ENCODE data around the gene ZNF587B.
"Not testable (repeated sequence)": the region's sequence is repeated elsewhere in the genome, so short reads cannot be mapped to it uniquely, and the experiment has no call there.

ZNF587B gene

DNA sequence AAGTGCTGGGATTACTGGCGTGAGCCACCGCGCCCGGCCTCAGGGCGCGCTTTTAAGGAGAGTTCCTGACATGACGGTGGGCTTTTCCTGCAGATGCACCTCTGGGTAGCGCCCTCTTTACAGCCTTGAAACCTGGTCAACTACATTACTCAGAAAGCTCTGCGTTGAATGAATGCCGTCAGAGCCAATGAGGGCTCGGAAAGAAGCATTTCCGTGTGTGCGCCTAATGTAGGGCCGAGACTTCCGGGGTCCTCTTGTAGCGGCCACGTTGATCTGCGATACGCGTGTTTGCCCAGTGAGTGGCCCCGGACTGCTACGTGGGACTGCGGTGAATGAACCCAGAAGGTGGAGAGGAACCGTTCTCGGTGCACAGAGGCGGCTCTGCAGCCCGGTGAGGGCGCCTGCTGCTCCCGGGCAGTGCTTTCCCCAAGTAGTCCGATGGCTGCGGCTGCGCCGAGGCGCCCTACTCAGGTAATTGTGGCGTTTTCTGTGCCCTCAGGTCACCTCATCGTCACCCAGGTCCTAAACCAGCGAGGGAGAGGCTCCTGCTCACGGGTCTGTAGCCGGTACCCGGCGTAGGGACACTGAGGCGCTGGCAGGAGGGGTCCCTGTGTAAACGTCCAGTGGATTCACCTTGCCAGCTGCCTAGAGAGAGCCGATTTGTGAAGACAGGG is 10.5 kb upstream of the ZNF587B start:
- peak; percentile 78 for DNase-seq

DNA sequence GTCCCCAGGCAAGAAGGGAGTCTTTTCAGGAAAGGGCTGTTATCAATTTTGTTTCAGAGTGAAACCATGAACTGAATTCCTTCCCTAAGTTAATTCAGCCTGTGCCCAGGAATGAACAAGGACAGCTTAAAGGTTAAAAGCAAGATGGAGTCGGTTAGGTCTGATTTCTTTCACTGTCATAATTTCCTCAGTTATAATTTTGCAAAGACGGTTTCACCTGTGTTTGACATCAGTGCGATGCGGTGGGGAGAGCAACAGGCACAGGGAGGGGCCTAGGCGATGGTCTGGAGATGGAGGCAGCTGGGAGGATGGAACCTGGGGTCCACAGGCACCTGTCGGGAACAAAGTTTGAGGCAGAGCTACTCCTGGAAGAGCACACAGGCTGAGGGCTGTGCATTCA is 9.5 kb upstream of the ZNF587B start:
- DNase-seq, result no peak

DNA sequence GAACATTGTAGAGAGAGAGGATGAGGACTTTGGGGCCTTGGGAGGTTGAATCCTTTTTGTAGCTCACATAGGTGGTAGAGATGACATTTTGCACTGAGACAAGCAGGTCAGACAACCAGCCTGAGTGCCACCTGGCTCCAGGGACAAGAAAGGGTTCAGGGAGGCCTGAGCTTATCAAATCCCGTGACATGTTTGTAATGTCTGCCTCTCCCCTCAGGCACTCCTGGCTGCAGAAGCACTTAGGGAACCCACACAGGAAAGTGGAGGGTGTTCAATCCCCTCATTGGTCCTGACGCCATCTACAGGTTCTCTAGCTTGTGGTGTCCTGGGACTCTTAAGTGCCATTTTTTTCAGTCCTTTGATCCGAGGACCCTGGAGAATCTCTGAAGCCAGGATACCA is 9.0 kb upstream of the ZNF587B start:
- not testable (repeated sequence) for DNase-seq

DNA sequence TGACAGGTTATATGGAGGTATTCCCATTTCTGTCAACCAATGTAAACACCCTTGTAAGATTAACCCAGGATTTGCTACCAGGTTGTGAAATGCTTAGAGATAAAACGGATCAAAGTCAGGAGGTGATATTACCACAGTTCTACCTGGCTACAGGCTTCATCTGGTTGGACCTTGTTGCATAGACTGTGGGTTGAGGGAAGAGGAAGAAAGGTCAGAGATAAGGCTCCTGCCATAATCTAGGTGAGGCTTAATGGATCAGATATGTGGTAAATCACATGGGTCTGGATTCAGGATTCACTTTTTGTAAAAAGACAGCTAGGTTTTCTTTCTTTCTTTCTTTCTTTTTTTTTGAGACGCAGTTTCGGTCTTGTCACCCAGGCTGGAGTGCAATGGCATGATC is 8.6 kb upstream of the ZNF587B start:
- not testable (repeated sequence) for DNase-seq

DNA sequence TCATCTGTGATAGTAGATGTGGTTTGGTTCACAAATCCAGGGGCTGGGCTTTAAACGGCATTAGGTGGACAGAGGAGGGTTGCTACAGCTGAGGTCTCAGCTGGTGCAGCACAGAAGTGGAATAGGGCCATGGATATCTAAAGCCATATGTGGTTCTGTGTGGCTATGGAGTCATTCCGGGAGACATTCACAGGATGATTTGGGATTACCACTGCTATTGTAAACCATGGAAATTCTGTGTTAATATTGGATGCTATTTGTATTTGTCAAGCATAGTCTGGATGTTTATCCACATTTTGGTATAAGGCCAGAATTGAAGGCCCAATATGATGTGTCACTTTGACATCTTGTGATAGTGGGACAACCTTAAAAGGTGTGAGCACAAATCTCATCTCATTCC is 6.9 kb upstream of the ZNF587B start:
- not testable (repeated sequence) for DNase-seq

DNA sequence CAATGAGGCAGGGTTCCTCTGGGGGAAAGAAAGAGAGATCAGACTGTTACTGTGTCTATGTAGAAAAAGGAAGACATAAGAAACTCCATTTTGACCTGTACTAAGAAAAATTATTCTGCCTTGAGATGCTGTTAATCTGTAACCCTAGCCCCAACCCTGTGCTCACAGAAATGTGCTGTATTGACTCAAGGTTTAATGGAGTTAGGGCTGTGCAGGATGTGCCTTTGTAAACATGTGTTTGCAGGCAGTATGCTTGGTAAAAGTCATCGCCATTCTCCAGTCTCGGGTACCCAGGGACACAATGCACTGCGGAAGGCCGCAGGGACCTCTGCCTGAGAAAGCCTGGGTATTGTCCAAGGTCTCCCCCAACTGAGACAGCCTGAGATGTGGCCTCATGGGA is 6.5 kb upstream of the ZNF587B start:
- not testable (repeated sequence) for DNase-seq

DNA sequence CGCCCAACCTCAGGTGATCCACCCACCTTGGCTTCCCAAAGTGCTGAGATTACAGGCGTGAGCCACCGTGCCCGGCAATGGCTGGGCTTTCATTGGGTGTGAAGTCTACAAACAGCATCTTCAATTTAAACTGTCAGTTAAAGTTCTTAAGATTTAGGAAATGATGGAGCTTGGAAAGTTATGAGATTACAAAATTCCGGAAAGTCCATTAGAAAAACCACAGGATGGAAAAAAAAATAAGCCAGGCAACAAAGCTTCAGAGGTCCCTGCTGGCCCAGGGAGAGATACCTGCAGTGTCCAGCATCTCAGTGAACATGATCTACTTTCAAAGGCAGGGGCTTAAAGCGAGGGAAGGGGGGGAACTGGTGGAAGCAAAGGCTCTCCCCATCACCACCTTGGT is 4.6 kb upstream of the ZNF587B start:
- no peak for DNase-seq

DNA sequence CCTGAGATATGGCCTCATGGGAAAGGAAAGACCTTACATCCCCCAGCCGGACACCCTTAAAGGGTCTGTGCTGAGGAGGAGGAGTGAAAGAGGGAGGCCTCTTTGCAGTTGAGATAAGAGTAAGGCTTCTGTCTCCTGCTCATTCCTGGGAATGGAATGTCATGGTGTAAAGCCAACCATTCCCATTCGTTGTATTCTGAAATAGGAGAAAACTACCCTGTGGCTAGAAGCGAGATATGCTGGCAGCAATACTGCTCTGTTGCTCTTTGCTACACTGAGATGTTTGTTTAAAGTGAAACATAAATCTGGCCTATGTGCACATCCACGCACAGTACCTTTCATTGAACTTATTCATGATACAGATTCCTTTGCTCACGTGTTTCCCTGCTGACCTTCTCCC is 783 bp upstream of the ZNF587B start:
- DNase-seq, result no peak

DNA sequence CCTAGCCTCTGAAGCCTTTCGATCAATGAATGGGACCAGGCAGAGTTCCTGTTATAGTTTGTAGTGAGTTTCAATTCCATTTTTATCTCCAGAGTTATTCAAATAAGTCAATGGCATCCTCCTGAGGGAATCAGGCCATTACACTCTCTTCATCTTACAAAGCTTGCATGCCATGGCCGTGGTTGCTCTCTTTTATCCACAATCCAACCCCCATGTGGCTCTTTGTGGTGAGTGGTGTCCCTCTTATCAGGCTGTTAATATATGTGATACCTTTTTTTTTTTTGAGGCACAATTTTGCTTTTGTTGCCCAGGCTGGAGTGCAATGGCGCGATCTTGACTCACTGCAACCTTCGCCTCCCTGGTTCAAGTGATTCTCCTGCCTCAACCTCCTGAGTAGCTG is 6.9 kb downstream of the ZNF587B start:
- not testable (repeated sequence) for DNase-seq

DNA sequence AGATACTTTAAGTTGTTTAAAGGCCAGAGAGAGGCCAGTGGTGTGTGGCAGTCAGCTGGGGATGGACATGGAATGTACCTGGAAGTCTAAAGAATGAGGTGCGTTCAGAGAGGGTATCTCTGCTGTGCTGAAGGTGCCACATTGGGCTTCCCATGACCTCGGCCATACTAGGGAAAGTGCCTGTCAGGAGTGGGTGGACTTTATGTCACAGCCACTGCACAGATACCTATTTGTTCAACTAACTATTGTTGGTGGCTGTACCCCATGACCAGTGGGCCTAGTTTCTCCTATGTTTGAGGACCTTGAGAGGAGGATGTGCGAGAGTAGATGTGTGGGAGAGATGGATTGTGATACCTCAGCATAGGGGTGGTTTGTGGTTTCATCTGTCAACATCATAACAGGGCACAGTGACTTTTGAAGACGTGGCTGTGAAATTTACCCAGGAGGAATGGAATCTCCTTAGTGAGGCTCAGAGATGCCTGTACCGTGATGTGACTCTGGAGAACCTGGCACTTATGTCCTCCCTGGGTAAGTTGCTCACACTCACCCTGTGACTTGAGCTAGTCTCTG is 8.6 kb downstream of the ZNF587B start:
- DNase-seq, result not testable (repeated sequence)

DNA sequence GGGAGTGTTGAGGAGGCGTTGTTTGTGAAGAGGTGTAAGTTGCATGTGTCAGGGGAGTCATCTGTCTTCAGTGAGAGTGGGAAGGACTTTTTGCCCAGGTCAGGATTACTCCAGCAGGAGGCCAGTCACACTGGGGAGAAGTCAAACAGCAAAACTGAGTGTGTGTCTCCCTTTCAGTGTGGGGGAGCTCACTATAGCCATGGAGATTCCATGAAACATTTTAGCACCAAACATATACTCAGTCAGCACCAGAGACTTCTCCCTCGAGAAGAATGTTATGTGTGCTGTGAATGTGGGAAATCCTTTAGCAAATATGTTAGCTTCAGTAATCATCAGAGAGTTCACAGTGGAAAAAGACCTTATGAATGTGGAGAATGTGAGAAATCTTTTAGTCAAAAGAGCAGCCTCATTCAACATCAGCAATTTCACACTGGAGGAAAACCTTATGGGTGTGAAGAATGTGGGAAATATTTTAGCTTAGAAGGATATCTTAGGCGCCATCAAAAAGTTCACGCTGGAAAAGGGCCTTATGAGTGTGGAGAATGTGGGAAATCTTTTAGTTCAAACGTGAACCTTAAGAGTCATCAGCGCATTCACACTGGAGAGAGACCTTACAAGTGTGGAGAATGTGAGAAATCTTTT is 11.1 kb downstream of the ZNF587B start:
- no peak for DNase-seq

DNA sequence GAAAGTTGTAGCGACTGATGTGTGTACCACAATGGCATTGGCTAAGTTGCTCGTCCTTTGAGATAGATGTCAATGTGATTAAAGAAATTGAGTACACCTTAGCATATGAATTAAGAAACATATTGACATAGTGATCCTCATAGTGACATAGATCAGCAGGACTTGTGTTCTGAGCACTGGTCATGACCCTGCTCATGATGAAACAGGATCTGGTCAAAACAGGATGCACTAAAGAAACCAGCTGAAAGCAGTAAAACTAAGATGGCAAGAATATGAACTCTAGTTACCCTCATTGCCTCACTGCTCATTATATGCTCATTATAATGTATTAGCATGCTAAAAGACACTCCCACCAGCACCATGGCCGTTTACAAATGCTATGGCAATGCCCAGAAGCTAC is 17.1 kb downstream of the ZNF587B start:
- not testable (repeated sequence) for DNase-seq

DNA sequence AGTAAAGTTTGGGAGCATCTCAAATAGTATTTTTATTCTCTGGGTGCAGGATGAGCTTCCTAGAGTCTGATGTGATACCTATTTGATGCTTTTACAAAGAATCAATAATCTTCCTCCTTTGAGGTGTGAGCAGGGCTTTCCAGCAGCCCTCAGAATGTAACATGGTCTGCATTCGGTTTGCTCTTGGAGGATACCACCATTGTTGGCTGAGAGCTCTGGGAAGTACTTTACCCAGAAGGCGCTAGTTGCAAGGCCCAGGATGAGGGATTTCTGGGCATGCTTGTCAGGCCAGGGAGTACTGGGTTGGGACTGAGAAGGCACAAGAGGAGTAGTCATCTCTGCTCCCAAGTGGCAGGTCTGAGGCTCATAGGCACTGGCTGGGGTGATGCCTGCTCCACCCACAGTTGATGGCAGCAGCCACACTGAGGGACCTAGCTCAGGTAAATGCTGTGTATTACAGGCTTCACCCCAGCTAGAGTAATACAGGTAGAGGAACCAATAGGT is 19.1 kb downstream of the ZNF587B start:
- not testable (repeated sequence) for DNase-seq

DNA sequence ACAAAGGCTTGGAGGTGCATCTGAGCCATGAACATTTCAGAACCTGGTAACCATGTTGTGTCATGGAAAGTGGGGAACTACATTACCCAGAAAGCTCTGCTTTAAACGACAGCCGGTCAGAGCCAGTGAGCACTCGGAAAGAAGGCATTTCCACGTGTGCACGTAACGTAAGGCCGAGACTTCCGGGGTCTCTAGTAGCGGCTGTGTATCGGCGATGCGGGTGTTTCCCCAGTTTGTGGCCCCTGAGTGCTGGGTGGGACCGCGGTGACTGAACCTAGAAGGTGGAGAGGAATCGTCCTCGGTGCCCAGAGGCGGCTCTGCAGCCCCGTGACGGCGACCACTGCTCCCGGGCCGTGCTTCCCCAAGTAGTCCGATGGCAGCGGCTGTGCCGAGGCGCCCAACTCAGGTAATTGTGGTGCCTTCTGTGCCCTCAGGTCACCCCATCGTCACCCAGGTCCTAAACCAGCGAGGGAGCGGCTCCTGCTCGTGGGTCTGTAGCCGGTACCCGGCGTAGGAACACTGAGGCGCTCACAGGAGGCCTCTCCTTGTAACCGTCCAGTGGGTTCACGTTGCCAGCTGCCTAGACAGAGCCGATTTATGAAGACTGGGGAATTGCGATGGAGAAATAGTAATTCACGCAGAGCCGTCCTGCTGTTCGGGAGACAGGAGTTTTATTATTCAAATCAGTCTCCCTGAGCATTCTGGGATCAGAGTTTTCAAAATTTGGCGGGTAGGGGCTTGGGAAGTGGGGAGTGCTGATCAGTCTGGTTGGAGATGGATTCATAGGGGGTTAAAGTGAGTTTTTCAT is 19.8 kb downstream of the ZNF587B start, which contains the start of gene ZNF587:
ZNF587 (plus strand) TSS at position 194 of the 808 bp plus-strand sequence; CDS start at position 374, 180 bp downstream.
- DNase-seq, result peak; percentile 75

DNA sequence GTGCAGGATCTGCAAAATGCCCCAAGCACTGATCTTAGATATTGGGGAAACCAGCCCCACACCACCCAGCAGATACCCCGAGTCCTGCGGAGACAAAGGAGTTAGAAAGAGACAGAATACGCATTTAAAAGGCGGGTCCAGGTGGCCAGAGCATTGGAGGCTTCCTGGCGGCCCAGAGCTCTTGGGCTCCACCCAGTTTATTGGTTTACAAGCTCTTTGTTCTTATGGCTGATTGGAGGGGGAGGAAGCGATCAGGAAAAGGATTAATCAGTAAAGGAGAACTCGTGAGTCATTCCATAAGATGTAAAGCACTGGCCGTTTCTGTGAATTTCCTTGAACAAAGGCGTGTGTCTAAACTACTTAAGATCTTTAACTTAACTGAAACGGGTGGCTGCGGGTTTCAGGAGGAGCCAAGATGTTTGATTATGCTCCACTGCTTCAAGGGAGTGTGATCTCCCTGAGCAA is 20.5 kb downstream of the ZNF587B start:
- DNase-seq, result no peak

DNA sequence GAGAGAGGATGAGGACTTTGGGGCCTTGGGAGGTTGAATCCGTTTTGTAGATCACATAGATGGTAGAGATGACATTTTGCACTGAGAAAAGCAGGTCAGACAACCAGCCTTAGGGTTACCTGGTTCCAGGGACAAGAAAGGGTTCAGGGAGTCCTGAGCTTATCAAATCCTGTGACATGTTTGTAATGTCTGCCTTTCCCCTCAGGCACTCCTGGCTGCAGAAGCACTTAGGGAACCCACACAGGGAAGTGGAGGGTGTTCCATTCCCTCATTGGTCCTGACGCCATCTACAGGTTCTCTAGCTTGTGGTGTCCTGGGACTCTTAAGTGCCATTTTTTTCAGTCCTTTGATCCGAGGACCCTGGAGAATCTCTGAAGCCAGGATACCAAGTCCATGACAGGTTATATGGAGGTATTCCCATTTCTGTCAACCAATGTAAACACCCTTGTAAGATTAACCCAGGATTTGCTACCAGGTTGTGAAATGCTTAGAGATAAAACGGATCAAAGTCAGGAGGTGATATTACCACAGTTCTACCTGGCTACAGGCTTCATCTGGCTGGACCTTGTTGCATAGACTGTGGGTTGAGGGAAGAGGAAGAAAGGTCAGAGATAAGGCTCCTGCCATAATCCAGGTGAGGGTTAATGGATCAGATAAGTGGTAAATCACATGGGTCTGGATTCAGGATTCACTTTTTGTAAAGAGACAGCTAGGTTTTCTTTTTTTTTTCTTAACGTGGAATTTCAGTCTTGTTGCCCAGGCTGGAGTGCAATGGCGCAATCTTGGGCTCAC is 21.9 kb downstream of the ZNF587B start:
- DNase-seq, result not testable (repeated sequence)

DNA sequence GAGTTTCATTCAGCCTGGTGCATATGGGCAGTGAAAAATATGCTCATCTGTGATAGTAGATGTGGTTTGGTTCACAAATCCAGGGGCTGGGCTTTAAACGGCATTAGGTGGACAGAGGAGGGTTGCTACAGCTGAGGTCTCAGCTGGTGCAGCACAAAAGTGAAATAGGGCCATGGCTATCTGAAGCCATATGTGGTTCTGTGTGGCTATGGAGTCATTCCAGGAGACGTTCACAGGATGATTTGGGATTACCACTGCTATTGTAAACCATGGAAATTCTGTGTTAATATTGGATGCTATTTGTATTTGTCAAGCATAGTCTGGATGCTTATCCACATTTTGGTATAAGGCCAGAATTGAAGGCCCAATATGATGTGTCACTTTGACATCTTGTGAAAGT is 24.0 kb downstream of the ZNF587B start:
- DNase-seq, result not testable (repeated sequence)

DNA sequence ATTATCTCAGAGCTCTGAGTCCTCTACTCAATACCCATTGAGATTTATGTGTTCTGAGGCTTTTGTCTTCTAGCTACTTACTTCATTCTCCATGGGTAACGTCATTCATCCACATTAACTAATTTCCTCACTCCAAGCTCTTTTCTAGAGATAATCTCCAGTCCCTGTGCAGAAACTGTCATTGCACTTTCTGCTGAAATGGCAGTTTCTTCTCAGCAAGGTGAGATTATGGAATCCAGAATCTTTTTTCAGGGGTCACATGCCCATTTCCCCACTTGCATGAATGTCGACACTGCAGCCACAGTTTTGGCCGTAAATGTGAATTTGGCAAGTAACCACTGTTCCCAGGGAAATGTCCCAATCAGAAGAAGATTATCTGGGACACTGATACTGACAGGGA is 32.3 kb downstream of the ZNF587B start:
- DNase-seq, result not testable (repeated sequence)

DNA sequence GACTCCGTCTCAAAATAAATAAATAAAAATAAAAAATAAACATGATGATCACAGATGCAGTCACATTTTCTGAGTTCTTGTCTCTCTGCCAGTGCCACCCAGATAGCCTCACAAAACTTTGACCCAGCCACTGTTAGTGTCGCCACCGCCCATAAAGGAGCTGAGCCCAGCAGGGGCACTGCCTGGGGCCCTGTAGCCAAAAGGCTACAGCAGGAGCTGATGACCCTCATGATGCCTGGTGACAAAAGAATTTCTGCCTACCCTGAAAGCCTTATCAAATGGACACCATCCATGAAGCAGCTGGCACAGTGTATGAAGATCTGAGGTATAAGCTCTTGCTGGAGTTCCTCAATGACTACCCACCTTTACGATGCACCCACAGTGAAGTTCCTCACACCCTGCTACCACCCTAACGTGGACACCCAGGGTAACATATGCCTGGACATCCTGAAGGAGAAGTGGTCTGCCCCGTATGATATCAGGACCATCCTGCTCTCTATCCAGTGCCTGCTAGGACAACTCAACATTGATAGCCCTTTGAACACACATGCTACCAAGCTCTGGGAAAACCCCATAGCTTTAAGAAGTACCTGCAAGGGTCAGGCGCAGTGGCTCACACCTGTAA is 37.9 kb downstream of the ZNF587B start:
- no peak for DNase-seq

DNA sequence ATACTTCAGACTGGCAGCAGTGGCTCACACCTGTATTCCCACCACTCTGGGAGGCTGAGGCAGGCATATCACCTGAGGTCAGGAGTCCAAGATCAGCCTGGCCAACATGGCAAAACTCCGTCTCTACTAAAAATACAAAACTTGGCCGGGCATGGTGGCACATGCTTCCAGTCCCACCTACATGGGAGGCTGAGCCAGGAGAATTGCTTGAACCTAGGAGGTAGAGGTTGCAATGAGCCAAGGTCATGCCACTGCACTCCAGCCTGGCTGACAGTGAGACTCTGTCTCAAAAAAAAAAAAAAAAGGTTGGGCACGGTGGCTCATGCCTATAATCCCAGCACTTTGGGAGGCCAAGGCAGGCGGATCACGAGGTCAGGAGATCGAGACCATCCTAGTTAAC is 39.6 kb downstream of the ZNF587B start:
- DNase-seq, result not testable (repeated sequence)

DNA sequence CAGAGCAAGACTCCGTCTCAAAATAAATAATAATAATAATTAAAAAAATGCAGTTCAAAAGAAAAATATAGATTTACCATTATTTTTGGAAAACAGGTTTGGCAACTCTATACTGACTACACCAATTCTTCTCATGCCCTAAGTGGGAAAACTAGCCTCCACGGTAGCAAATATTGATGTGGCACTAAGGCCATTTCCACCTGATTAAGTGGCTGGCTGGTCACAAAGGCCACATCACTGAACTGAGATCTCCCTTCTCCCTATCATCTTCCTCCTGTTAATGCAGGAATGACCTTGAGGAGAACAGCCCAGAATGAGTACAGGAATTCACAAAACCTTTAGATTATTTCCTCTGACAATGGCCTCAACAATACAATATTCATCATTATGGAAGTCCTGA is 40.1 kb downstream of the ZNF587B start:
- no peak for DNase-seq

DNA sequence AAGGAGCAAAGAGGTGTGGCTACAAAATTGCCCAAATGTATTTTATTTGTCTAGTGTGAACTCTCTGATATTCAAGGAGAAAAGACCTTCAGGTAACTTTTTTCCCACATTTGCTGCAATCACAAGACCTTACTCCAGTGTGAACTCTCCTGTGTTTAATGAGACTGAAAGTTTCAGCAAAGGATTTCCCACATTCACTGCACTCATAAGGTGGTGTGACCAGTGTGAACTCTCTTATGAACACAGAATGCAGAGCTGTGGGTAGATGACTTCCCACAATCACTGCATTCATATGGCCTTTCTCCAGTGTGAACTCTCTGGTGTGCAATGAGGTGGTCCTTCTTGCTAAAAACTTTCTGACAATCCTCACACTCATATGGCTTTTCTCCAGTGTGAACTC is 42.4 kb downstream of the ZNF587B start:
- DNase-seq, result no peak

All from stimulated activated naive CD4-positive, alpha-beta T cell treated with Interleukin-2 at 50 U/mL for 16 hours (primary cell).